Stimulated activated CD4-positive, alpha-beta T cell treated with anti-CD3 and anti-CD28 coated beads, Interleukin-12 subunit alpha, Interleukin-12 subunit beta, amount 100 ng/mL, for 24 hours (primary cell): ENCODE results near the gene RDH16.

ENCODE experiments used
- DNase-seq, 2 experiments: peaks; one replicate each; pipeline ENCODE4 v3.0.0-alpha.2; 2020; ENCODE audit warnings: low read depth in 2 of 2

Gene RDH16

GRCh38 chr12:56957229-56958052, at the start of gene RDH16:
TSS of gene RDH16 (minus strand) at chr12:56957608. CDS start at chr12:56957462, 146 bp downstream.
- DNase-seq: no peak

GRCh38 chr12:57006809-57007475, 49.5 kb upstream of the RDH16 start:
- no peak for DNase-seq

GRCh38 chr12:57005980-57006808, 48.8 kb upstream of the RDH16 start, which contains the start of gene ZBTB39:
TSS of gene ZBTB39 (minus strand) at chr12:57006546. CDS start at chr12:57004917, 1,629 bp downstream.
- DNase-seq: peak in 1 of 2 experiments; percentile 50

- no peak for DNase-seq
Observed at GRCh38 chr12:57004651-57005050, 47.2 kb upstream of the RDH16 start.

- DNase-seq: no peak
Observed at GRCh38 chr12:57003395-57003794, 46.0 kb upstream of the RDH16 start.

GRCh38 chr12:57001448-57001906, 44.1 kb upstream of the RDH16 start:
- peak; percentile 45 to 73 for DNase-seq

- no peak for DNase-seq
Observed at GRCh38 chr12:57000393-57000792, 43.0 kb upstream of the RDH16 start.

- no peak for DNase-seq
Observed at GRCh38 chr12:56999456-56999855, 42.0 kb upstream of the RDH16 start.

- peak in 1 of 2 experiments; percentile 52 for DNase-seq
Observed at GRCh38 chr12:56998981-56999380, 41.6 kb upstream of the RDH16 start.

- DNase-seq: no peak
Observed at GRCh38 chr12:56998316-56998715, 40.9 kb upstream of the RDH16 start.

- no peak for DNase-seq
Observed at GRCh38 chr12:56996793-56997545, 39.6 kb upstream of the RDH16 start.

GRCh38 chr12:56995930-56996496, 38.6 kb upstream of the RDH16 start:
- no peak for DNase-seq

GRCh38 chr12:56995201-56995929, 38.0 kb upstream of the RDH16 start:
- DNase-seq: no peak

- DNase-seq: no peak
Observed at GRCh38 chr12:56994231-56994746, 36.9 kb upstream of the RDH16 start.

- no peak for DNase-seq
Observed at GRCh38 chr12:56993346-56993745, 35.9 kb upstream of the RDH16 start.

GRCh38 chr12:56991319-56992246, 34.2 kb upstream of the RDH16 start:
- DNase-seq: no peak

GRCh38 chr12:56990648-56991318, 33.4 kb upstream of the RDH16 start:
- DNase-seq: no peak
